Stimulated activated CD4-positive, alpha-beta T cell treated with anti-CD3 and anti-CD28 coated beads, Interleukin-2, amount 100 ng/mL, for 4 hours (primary cell): Measurements from ENCODE around the gene RFC4.
"Not testable (repeated sequence)": the region's sequence is repeated elsewhere in the genome, so short reads cannot be mapped to it uniquely, and the experiment has no call there.

Experiments used
- DNase-seq: peaks from one replicate; pipeline ENCODE4 v3.0.0-alpha.2; 2020; ENCODE audit warnings: low read depth

RFC4 gene, protein sequence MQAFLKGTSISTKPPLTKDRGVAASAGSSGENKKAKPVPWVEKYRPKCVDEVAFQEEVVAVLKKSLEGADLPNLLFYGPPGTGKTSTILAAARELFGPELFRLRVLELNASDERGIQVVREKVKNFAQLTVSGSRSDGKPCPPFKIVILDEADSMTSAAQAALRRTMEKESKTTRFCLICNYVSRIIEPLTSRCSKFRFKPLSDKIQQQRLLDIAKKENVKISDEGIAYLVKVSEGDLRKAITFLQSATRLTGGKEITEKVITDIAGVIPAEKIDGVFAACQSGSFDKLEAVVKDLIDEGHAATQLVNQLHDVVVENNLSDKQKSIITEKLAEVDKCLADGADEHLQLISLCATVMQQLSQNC

DNA sequence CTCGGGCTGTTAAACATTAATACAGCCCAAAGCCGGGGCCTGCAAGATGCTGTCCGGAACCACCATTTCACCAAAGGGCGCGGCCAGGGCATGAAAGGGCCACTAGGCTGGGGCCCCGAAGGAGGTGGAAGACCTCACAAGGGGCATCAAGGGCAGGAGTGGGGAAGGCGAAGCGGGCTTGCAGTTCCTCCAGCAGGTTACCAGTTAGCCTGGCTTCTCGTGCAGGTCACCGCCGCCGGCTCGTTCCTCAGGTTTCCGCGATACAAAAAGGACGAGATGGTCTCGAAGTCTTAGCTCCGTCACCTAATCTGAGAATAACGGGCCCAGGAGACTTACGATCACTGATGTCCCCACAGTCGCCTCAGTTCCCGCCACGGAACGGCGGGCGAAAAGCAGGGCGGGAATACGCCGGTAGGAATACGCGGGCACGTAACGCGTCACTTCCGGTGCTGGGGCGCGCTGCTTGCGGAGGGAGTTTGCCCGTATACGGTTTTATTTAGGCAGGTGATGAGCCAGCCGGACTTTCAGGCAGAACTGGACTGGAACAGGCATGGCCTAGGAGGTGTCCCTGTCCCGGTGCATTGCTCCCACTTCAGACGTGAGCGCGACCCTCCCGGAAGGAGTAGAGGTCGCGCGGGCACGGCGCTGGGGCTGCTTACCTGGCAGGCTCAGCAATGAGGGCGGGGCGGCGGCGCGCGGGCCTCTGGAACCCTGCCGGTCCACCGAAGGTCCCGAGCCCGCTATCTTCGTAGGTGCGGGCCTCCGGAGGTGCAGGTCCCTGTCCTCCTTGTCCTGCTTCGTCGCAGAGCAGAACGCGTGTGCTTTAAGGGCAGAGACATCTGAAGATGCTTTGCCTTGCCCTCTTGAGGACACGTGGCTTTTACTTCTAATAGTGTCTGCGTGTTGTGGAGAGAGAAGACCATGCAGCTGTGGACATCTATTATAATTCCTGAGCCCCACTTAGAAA lies at the start of gene RFC4:
RFC4 (minus strand) TSS at position 394 of the 967 bp plus-strand sequence. CDS start 1,769 bp downstream, outside the sequence.
- DNase-seq: peak; percentile 79

DNA sequence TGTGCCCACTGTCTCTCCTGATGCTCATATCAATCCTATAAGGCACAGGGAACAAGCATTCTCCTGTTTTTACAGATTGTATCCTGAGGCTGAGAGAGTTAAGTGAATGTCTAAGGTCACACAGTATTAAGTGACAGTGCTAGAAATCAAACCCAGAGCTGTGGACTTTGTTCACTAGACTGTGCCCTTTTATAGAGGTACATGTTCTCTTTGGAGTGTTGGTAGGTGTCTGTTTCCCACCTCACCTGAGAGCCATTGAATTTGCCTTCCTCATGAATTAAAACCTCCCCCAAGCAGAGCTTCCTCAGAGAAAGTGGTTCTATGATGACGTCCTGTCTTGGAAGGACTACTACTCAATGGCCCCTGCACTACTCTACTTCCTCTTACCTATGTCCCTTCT lies 48.7 kb upstream of the RFC4 start:
- DNase-seq: no peak

DNA sequence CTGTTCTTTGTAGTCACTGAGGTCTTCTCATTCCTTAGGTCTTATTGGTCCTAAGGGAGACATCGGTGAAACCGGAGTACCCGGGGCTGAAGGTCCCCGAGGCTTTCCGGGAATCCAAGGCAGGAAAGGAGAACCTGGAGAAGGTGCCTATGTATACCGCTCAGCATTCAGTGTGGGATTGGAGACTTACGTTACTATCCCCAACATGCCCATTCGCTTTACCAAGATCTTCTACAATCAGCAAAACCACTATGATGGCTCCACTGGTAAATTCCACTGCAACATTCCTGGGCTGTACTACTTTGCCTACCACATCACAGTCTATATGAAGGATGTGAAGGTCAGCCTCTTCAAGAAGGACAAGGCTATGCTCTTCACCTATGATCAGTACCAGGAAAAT lies 47.9 kb upstream of the RFC4 start:
- DNase-seq: no peak

DNA sequence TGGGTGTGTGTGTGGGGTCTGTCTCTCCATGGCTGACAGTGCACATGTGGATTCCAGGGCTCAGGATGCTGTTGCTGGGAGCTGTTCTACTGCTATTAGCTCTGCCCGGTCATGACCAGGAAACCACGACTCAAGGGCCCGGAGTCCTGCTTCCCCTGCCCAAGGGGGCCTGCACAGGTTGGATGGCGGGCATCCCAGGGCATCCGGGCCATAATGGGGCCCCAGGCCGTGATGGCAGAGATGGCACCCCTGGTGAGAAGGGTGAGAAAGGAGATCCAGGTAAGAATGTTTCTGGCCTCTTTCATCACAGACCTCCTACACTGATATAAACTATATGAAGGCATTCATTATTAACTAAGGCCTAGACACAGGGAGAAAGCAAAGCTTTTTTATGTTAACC lies 46.7 kb upstream of the RFC4 start:
- no peak for DNase-seq

DNA sequence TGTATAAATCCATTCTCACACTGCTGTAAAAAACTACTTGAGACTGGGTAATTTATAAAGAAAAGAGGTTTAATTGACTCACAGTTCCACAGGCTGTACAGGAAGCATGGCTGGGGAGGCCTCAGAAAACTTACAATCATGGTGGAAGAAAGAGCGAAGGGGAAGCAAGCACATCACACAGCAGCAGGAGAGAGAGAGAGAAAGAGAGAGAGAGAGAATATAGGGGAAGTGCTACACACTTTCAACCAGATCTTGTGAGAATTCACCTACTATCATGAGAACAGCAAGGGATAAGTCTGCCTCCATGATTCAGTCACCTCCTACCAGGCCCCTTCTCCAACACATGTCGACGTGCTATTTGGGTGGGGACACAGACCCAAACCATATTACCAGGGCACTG lies 45.6 kb upstream of the RFC4 start:
- not testable (repeated sequence) for DNase-seq

DNA sequence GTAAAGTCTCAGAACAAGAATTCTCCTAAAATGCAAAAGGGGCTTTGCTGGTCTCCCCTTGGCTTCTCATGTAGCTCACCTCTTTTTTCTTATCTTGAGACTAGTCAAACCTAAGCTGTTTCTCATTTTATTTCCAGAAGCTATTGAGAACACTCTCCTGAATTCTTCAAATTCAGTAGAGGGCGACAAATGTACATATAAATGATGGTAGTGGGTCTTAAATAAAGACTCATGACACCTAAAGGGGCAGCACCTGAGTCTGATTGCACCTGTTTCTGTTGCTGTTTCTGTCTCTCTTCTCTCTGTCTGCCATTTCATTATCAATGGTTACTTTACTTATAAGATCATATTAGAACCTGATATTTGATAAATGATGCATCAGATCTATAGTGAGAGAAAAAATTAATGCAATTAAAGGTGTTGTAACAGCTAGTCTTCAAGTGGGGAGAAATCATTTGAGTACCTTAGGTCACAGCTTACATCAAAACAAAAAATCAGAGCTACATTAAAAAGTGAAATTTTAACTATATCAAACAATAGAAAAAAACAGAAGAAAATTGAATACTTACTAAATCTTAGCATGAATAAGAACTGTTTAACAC lies 43.2 kb upstream of the RFC4 start:
- no peak for DNase-seq

DNA sequence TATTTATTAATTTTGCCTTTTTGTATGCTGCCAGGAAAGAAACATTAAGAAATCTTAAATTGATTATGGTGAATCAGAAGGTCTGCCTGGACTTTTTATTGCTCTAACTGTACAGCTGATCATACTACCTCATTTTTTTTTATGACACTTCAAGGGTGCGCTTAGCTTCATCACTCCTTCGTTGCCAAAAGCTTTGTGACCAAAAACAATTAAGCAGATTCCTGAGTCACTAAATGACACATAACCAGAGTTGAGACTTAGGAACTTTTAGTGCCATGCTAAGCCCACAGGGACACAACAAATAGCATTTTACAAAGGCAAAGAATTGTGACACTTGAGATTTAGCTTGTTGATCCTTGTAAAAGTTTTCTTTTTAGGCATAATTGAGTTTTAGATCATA lies 41.2 kb upstream of the RFC4 start:
- no peak for DNase-seq

DNA sequence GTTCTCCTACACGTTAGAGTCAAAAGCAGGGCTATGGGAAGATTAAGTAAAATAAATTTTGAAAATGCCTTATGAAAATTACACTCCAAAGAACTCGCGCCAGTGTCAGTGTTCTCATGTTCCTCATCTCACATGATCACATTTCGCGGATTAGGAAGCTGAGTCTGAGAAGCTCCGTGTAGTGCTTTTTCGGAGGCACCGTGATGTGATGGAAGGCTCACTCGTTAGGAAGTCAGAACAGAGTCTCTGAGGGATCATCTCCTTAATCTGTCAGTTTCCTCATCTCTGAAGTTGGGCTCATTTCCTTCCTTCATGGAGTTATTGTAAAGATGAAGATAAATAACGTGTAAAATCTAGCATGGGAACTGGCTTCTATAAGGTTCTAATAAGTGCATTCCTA lies 39.5 kb upstream of the RFC4 start:
- DNase-seq: no peak

DNA sequence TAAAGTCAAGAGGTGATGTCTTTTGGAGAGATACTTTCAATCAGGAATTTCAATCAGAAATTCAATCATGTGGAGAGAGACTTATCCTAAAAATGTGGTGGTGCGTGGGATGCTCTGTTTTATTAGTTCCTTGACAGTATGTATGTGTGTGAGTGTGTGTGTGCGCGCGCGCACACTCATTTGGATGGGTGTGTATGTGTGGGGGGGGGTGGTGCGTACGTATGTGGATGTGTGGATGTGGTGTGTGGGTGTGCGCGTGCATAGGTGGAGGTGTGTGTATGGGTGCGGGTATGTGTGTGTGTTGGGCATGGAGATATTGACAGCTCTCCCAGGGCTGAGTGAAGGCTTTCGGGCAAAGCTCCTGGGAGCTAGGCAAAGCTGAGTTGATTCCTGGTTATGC lies 38.6 kb upstream of the RFC4 start:
- no peak for DNase-seq

DNA sequence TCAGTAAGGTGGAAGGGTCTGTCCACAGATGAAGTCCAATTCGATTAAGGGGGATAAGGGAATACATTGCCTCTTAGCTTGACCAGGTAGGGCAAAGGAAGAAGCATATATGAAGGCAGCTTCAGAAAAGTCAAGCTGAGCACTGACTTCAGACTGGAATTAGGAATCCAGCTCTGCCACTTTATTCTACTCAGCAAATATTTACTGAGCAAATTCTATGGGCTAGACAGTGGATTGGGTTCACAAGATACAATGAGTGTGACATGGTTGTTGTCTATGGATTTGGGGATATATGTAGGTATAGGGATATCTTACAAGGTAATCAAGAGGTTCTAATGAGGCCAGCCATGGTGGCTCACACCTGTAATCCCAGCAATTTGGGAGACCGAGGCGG lies 36.8 kb upstream of the RFC4 start:
- no peak for DNase-seq

DNA sequence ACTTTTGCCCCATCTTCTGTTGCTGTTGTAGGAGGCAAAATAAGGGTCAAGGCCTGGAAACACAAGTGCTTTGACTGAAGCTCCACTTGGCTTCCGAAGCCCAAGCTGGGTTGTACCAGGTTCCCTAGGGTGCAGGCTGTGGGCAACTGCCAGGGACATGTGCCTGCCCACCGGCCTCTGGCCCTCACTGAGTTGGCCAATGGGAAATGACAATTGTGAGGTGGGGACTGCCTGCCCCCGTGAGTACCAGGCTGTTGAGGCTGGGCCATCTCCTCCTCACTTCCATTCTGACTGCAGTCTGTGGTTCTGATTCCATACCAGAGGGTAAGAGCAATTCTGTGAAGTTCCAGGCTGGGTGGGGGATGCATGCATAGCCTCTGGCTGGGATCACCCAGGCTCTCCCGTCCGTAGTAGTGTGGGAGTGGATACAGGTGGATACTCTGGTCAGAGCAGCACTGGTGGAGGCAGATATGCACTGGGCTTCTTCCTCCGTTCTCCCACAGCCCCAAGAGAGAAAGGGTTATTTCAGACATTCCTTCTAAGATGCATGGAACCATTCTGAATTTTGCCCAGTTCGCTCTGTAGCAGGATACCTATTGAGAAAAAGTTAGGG lies 36.2 kb upstream of the RFC4 start, which contains the start of gene ADIPOQ:
ADIPOQ (plus strand) TSS at position 285 of the 613 bp plus-strand sequence. CDS start 10,349 bp downstream, outside the sequence.
- no peak for DNase-seq

DNA sequence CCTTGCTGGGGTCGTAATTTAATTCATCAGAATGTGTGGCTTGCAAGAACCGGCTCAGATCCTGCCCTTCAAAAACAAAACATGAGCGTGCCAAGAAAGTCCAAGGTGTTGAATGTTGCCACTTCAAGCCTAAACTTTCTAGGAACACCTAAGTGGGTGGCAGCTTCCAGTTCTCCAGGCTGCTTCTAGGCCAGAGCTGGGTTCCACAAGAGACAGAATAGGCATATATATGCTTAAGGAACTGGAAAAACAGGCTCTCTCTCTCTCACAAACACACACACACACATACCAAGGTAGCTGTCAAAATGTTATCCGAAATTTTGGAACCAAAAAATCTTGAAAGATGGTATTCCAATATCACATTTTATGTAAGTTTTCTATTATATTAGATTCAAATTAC lies 35.3 kb upstream of the RFC4 start:
- DNase-seq: no peak

DNA sequence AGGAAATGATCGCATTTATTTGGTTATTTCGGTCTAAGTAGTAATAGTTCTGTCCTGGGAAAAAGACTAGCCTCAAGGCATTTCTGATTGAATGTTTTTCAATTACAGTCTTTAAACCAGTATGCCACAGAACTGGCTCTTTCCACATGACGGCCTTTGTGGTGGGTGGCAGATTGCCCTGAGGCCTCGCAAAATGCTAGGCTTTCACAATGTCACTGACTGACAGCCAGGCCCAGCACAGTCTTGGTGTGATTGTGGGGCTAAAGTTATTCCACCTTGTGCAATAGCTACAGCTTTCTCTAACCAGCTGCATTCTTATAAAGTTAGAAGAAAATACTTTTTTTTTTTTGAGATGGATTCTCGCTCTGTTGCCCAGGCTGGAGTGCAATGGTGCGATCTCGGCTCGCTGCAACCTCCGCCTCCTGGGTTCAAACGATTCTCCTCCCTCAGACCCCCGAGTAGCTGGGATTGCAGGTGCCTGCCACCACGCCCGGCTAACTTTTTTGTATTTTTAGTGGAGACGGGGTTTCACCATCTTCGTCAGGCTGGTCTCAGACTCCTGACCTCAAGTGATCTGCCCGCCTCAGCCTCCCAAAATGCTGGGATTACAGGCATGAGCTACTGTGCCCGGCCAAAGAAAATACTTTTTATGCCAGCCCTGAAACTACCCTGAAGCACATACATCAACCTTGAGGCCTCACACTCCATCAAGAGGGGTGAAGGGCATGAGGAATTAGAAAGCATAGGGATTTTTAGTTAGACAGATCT lies 33.8 kb upstream of the RFC4 start:
- DNase-seq: no peak

DNA sequence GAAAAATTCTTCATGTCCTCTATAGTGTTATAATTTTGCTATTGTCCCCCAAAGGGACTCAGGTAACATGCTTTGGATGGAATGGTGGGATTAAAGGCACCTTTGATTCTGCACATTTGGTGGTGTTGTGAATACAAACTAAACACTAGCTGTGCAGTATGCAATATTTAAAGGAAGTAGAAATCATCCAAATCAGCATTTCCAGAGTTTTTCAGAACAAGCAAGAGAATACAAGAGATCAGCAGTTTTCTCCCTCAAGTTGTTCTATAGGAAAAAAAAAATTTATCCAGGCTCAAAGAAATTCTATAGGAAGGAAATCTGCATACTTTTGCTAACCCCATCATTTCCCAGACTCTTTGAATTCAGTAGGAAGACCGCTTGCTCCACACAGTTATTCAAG lies 26.0 kb upstream of the RFC4 start:
- DNase-seq: no peak

DNA sequence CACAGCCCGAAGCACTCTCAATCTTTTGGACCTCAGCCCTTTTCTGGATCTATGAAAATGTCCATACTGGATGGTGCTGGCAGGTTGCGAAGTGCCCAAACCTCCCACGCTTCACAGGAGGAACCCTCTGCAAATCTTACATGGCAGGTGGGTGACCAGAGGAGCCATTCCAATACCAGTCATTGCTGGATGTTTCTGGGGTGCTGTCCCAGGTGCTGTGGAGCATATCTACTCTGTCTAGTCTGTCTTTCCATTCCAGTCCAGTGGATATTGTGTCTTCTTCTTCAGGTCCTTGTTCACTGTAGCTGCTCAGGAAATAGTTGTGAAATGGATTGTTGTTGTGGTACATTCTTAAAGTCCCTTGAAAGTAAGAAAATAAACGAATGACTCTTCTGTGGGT lies 25.5 kb upstream of the RFC4 start:
- DNase-seq: no peak

DNA sequence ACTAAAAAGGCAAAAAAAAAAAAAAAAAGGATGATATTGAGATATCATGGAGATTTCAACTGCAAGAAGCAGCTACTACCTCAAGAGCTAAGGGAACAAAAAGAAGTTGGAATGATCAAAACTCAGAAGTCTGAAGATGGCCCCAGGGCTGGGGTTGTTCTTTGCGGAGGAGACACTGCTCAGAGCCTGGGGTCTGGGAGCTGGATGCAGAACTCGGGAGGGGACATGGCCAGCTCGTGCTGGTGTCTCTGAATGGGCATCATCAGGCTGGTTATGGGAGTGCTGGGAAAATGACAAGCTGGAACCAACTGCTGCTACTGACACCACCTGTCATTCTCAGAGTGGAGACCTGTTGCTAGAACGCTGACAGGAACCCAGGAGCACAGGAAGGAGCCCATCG lies 22.1 kb upstream of the RFC4 start:
- no peak for DNase-seq

DNA sequence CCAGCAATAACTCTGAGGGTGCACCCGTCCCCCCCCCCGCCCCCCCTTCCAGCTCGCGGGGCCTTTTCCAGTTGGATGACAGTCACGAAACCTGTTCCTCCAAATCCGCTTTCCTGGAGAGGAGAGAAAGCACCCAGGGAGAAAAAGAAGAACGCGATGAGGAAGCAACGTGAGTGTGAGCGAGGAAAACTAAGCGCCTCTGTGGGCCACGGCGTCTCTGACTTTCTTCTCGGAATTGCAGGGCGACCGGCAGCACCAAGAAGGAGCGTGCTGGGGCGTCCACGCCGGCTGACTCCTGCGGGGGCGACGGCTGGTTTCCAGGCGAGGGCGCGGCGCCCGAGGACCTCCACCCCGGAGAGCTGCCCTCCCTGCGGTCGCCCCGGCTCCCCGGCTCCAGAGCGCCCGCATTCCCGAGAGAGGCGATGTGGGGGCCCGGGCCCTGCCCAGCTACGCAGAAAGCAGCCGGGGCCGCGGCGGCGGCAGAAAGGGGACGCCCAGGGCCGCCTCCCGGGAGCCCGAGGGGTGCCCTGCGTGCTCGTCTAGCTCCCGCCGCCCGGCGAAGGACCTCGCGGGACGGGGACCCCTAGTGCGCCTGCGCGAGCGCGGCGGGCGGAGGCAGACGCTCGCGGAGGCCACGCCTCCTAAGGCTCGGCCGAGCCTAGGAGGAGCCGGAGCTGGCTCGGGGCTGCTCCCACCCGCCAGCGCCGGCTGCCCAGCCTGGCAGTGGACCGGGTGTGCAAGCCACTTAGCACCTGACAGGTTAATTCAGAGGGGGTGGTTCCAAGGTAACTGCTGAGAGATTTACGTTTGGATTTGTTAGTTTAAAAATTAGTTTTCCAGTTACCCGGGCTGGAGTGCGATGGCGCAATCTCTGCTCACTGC lies 20.9 kb upstream of the RFC4 start:
- peak; percentile 82 for DNase-seq

DNA sequence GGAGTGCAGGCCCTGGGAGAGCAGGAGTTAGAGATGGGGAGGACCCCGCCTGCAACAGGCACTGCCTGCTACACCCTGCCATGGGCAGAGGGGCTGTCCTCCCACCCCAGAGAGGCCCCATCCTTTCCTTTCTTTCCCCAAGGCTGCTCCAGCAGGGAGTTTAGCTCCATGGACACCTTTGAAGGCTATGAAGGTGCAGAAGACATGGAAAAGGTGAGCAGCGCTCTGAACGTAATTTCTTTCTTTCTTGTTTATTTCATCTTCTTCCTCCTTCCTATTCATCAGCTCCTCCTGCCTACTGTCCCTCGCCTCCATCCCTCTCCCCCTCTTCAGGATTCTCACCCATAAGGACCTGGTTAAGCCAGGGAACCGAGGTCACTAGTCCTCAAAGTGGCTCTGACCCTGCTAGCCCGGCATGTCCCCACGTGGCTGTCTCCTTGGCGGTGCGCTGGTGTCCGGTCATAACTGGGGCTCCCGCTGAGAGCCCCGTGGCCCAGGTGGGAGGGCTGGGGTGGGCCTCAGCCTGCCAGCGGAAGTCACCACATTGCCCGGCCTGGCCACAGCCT lies 20.2 kb upstream of the RFC4 start:
- DNase-seq: no peak

DNA sequence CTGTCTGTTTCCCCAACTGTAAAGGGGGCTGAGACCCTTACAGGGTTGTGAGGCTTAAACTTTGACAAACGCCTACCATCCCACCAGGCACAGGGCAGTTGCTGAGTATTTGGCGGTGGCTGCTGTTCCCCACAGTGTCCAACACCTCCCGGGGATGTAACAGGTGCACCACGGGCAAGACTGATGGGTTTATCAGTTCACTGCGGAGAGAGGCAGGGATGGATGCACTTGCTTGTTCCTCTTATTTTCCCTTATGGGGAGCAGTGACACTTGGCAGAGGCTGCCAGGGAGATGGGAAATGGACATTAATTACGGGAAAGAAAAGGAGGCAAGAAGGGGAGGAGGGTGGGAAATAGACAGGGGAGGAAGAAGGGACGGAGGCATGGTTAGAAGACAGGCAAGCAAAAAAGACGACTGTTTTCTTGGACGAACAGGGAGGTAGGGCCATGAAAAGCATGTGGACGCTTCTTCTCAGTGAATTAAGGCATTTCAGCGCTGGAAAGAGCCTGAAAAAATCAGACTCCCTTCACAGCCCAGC lies 19.7 kb upstream of the RFC4 start:
- no peak for DNase-seq
